GM10266 (cell line): Measurements from ENCODE around the gene FAM184B.

ENCODE experiments used
- DNase-seq: peaks from one replicate; pipeline ENCODE4 v3.0.0; 2012; ENCODE audit errors: extremely low spot score
- TF ChIP-seq, protein P1 (sequence below): IDR thresholded peaks from 2 replicates; pipeline ENCODE4 v1.5.1; 2012; ENCODE audit warnings: mild to moderate bottlenecking, low read depth; ENCODE audit not compliant: control insufficient read depth, insufficient read depth; ENCODE audit errors: missing control alignments

The FAM184B gene

DNA sequence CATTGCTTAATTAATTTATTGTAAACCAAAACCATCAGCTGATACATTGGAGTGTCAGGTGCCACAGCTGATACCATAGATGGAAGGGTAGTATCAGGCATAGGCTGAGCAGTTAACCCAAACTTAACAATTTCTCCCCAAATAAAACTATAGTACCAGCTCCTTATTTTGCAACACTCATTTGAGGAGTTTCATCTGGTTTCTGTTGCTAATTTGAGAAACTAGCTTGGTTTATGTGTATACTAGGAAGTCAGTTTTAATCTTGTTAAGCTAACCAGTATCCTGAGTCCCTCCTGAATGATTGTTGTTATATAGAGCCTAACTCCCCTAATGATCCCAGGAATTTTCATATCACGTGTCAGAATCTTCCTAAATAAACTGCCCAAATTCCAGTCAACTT is 16.4 kb upstream of the FAM184B start:
- TF ChIP-seq, protein P1, sequence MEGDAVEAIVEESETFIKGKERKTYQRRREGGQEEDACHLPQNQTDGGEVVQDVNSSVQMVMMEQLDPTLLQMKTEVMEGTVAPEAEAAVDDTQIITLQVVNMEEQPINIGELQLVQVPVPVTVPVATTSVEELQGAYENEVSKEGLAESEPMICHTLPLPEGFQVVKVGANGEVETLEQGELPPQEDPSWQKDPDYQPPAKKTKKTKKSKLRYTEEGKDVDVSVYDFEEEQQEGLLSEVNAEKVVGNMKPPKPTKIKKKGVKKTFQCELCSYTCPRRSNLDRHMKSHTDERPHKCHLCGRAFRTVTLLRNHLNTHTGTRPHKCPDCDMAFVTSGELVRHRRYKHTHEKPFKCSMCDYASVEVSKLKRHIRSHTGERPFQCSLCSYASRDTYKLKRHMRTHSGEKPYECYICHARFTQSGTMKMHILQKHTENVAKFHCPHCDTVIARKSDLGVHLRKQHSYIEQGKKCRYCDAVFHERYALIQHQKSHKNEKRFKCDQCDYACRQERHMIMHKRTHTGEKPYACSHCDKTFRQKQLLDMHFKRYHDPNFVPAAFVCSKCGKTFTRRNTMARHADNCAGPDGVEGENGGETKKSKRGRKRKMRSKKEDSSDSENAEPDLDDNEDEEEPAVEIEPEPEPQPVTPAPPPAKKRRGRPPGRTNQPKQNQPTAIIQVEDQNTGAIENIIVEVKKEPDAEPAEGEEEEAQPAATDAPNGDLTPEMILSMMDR: no peak

GRCh38 chr4:17794730-17795129 is 13.3 kb upstream of the FAM184B start:
- no peak for DNase-seq
- TF ChIP-seq, protein P1: no peak

More for the DNA sequence above, 16.4 kb upstream of the FAM184B start:
- DNase-seq: no peak

DNA sequence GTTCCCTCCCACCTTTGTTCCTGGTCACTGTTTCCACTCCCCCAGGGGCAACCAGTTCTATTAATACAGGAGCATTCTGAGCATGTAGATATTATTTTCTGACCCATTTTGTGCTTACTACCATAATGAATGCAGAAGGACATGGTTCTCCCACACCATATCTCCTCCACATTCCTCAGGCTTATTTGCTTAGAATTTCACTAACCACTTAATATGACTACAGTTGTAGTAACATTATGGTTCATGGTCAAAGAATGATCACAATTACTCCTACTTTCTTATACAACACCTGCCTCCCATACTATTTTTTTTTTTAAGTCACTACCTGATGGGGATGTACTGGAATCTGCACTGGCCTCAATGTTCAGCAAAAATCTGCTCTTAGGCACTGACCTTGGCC is 7.5 kb upstream of the FAM184B start:
- DNase-seq: no peak
- TF ChIP-seq, protein P1: no peak

- TF ChIP-seq, protein P1: no peak
- DNase-seq: no peak
Measured at GRCh38 chr4:17787315-17787714, 5.9 kb upstream of the FAM184B start.

DNA sequence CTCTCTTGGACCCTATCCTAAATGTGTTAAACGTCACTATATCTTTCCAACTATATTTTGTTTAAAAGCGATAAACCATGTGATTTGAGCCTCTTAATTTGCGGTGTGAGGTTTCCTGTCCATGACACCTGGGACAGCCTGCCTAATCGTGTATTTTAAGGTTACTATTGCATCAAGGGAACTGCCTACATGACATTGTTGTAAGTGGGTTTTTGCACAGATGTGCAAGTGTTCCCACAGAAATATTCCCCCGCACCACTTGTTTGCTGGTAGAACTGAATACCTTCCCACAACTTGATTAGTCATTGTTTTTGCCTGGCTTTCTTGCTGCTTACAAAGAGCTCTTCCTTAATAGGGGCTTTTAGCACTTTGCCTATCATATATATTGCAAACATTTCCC is 5.1 kb upstream of the FAM184B start:
- DNase-seq: no peak
- TF ChIP-seq, protein P1: no peak

DNA sequence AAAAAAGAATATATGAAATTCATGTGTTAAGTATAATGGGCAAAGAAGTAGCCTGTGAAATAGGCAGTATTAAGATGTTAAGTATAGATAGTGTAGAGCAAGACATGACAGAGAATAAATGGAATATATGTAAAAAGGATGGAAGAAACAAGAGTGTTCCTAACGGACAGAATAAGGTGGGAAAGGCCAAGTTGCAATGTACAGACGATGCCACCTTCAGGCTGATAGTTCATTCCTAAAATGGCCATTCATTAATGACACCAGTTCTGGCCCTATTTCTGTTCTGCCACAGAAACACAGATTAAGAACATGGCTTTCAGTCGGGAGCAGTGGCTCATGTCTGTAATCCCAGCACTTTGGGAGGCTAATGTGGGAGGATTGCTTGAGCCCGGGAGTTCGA is 4.4 kb upstream of the FAM184B start:
- TF ChIP-seq, protein P1: no peak
- no peak for DNase-seq

DNA sequence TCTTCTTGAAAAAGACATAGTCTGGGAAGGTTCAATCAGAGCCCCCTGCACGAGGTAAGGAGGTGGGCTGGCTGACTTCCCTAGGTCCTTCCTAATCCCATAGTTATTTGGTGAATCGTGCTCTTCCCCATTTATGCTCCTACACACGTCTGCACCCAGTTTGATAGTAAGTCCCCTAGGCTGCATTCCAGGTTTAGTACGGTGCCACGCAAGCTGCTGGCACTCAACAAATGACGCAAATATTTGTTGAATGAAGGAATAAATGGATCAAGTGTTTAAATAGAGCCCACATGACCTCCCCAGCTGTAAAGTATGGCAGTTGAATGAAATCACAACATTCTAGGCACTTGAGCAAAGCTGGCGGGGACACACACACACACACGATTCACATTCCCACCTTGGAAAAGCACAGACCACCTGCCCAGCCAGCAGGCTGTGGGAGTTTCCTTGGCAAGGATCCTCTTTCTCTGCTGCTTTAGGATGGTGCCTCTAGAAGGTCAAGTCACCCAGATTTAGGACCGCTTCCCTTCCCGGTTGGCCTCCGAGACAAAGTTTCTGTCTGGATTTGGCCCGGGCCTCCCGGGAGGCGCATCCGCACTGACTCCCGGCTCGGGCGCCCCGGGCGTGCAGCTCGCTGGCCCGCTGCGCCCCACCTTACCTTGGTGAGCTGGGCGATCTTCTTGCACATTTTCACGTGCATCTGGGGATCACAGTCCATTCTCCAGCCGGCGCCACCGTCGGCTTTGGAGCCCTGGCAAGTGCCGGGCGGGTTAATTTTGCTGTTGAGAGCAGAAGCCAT is 721 bp downstream of the FAM184B start:
- no peak for DNase-seq
- TF ChIP-seq, protein P1: no peak
